A673 (cell line): ENCODE measurements around the gene SPAG16. TPM values are rescaled to one million over a fixed set of nuclear protein-coding genes. Genes with fewer than 3 reads are reported as not detected.

Experiments
- BruUV-seq: library from RNA; stranded (reverse); fragments of 400-500 nt; replicated peaks from 2 replicates; lab custom pipeline; 2021; lab: Mats Ljungman, UMichigan
- CTCF ChIA-PET: fragments of 300-600 bp; sonication (Branson Sonifier 250); formaldehyde crosslinking; loops from one replicate; lab custom pipeline; 2022; ENCODE audit warnings: antibody characterized with exemption; lab: Charles Lee
- POLR2A ChIA-PET: fragments of 300-600 bp; sonication (Branson Sonifier 250); formaldehyde crosslinking; loops from one replicate; lab custom pipeline; 2022; ENCODE audit warnings: antibody characterized with exemption; ENCODE audit not compliant: low non-redundant PET; lab: Charles Lee
- DNase-seq: peaks from one replicate; pipeline ENCODE4 v3.0.0-alpha.2; 2015; ENCODE audit warnings: low spot score
- H3K27ac ChIP-seq: fragments of 200-600 bp; sonication (generic); 2 replicates; pipeline ENCODE4 v1.5.1; 2016; ENCODE audit warnings: mixed run types, low read depth, mild to moderate bottlenecking, mixed read lengths, antibody characterized with exemption, low read length; ENCODE audit not compliant: poor library complexity, severe bottlenecking
- H3K27me3 ChIP-seq: fragments of 200-600 bp; sonication (generic); replicated peaks from 2 replicates; pipeline ENCODE4 v1.6.1; 2017; ENCODE audit warnings: mixed run types, low read depth, mild to moderate bottlenecking, mixed read lengths, antibody characterized with exemption, low read length; ENCODE audit not compliant: insufficient read depth, poor library complexity
- H3K36me3 ChIP-seq: fragments of 200-600 bp; sonication (generic); 2 replicates; pipeline ENCODE4 v1.6.1; 2016; ENCODE audit warnings: mixed run types, mild to moderate bottlenecking, mixed read lengths, antibody characterized with exemption, low read length; ENCODE audit not compliant: insufficient read depth, poor library complexity, severe bottlenecking
- H3K4me1 ChIP-seq: fragments of 200-600 bp; sonication (generic); 2 replicates; pipeline ENCODE4 v1.6.1; 2017; ENCODE audit warnings: mixed run types, mild to moderate bottlenecking, mixed read lengths, antibody characterized with exemption, low read length; ENCODE audit not compliant: insufficient read depth, poor library complexity, severe bottlenecking
- H3K4me3 ChIP-seq: fragments of 200-600 bp; sonication (generic); 2 replicates; pipeline ENCODE4 v1.5.1; 2016; ENCODE audit warnings: low read depth, mixed run types, mild to moderate bottlenecking, mixed read lengths, low read length; ENCODE audit not compliant: poor library complexity, severe bottlenecking
- H3K9me3 ChIP-seq: fragments of 200-600 bp; sonication (generic); 2 replicates; pipeline ENCODE4 v1.6.1; 2016; ENCODE audit warnings: mixed run types, low read depth, mild to moderate bottlenecking, mixed read lengths, antibody characterized with exemption, low read length; ENCODE audit not compliant: poor library complexity, severe bottlenecking
- CTCF ChIP-seq: fragments of 300-800, 200-600 bp; sonication (generic); conservative IDR thresholded peaks from 2 replicates; pipeline ENCODE4 v1.5.1; 2017; ENCODE audit warnings: low read depth, mild to moderate bottlenecking, antibody characterized with exemption, low read length, moderate library complexity, mixed read lengths
- EZH2 ChIP-seq: fragments of 200-600 bp; sonication (generic); IDR thresholded peaks from 2 replicates; pipeline ENCODE4 v1.6.1; 2017; ENCODE audit warnings: borderline replicate concordance, low read depth, mild to moderate bottlenecking, mixed read lengths, antibody characterized with exemption, low read length; ENCODE audit not compliant: poor library complexity, severe bottlenecking
- intact Hi-C: fragments of 100-400 bp; cut with micrococcal nuclease; formaldehyde crosslinking; loops from one replicate; pipeline ENCODE4 v1.10.0; 2022; ENCODE audit not compliant: unreplicated experiment
- total RNA-seq: library from RNA; stranded (reverse); gene quantifications from 2 replicates; pipeline ENCODE4 v1.2.3, GENCODE V29; 2021

Gene SPAG16
- total RNA-seq, 1 experiment from 2014 or later = 13.1 TPM

GRCh38 chr2:213733893-213734292 is 449.6 kb downstream of the SPAG16 start:
- Histone ChIP-seq H3K4me1 (no peaks in the 10 kb centered on the region), H3K36me3 (no peaks in the 10 kb centered on the region), H3K27me3 (no peaks in the 10 kb centered on the region), H3K27ac (no peak overlapping the region), H3K4me3 (no peak overlapping the region), H3K9me3 (no peaks in the 10 kb centered on the region)
- no peak for DNase-seq
- TF ChIP-seq CTCF (no peak), EZH2 (no peak)
- intact Hi-C loops = no loop called here
- ChIA-PET CTCF (no interaction called here), POLR2A (no interaction called here)
- no TSS peak for BruUV-seq

DNA sequence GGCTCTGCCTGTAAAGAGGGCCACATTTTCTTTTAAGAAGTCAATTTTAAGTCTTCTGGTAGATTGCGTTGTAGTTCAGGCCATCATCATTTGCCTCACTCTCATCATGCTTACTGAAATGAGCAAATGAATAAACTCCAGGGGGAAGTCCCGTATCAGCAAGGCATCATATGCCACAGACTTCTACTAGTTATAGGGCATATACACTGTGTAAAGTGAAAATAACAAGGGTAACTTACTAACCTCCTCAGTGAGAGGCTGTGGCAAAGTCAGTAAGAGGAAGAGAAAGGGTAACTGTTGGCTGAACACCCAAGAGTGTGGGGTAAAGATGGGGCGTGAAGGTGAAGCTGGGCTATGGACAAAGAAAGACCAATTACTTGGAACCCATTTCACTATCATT is 456.2 kb downstream of the SPAG16 start:
- TF ChIP-seq EZH2 = no peak
- no peak for TF ChIP-seq CTCF
- no TSS peak for BruUV-seq
- no peak overlapping the region for H3K27ac ChIP-seq
- no peaks in the 10 kb centered on the region for H3K9me3 ChIP-seq
- CTCF ChIA-PET = no interaction called here
- no peaks in the 10 kb centered on the region for H3K36me3 ChIP-seq
- DNase-seq = no peak
- no peaks in the 10 kb centered on the region for H3K27me3 ChIP-seq
- H3K4me1 ChIP-seq = no peaks in the 10 kb centered on the region
- POLR2A ChIA-PET = no interaction called here
- intact Hi-C loops = no loop called here
- no peak overlapping the region for H3K4me3 ChIP-seq

GRCh38 chr2:213751446-213751845 is 467.2 kb downstream of the SPAG16 start:
- CTCF ChIA-PET = no interaction called here
- POLR2A ChIA-PET = no interaction called here

More at GRCh38 chr2:213751446-213751845, 467.2 kb downstream of the SPAG16 start:
- Histone ChIP-seq H3K4me1 (peaks cover 4% of the 10 kb centered on the region), H3K9me3 (no peaks in the 10 kb centered on the region), H3K36me3 (no peaks in the 10 kb centered on the region), H3K27me3 (no peaks in the 10 kb centered on the region), H3K27ac (no peak overlapping the region), H3K4me3 (no peak overlapping the region)
- TF ChIP-seq EZH2 (no peak), CTCF (no peak)
- intact Hi-C loops = no loop called here
- no peak for DNase-seq
- no TSS peak for BruUV-seq
